HepG2 (cell line): ENCODE data around the gene UBXN6. TPM values are rescaled to one million over a fixed set of nuclear protein-coding genes. Genes with fewer than 3 reads are reported as not detected.

Experiments used
- ATAD3A ChIP-seq: sonication (generic); formaldehyde crosslinking; IDR thresholded peaks from 2 replicates; pipeline ENCODE4 v1.4.0; 2020; ENCODE audit warnings: missing genetic modification reagents
- BRCA1 ChIP-seq: sonication (generic); formaldehyde crosslinking; IDR thresholded peaks from 2 replicates; pipeline ENCODE4 v1.4.0; 2020; ENCODE audit warnings: missing genetic modification reagents
- FOXA3 ChIP-seq: IDR thresholded peaks from 2 replicates; pipeline ENCODE4 v1.6.1; 2016; ENCODE audit warnings: missing genetic modification reagents, missing compliant biosample characterization
- GABPB1 ChIP-seq: IDR thresholded peaks from 2 replicates; pipeline ENCODE4 v1.6.1; 2016; ENCODE audit warnings: mild to moderate bottlenecking, missing genetic modification reagents, moderate library complexity, missing compliant biosample characterization
- GFI1 ChIP-seq: sonication (generic); formaldehyde crosslinking; IDR thresholded peaks from 2 replicates; pipeline ENCODE4 v1.5.0; 2020; ENCODE audit warnings: missing genetic modification reagents, mild to moderate bottlenecking, borderline replicate concordance
- HDAC1 ChIP-seq: sonication (generic); formaldehyde crosslinking; IDR thresholded peaks from 2 replicates; pipeline ENCODE4 v1.5.1; 2020; ENCODE audit warnings: mild to moderate bottlenecking, missing genetic modification reagents
- IRF2 ChIP-seq: IDR thresholded peaks from 2 replicates; pipeline ENCODE4 v1.6.1; 2018; ENCODE audit warnings: missing genetic modification reagents, missing compliant biosample characterization
- NFRKB ChIP-seq: fragments of 450-650 bp; IDR thresholded peaks from 2 replicates; pipeline ENCODE4 v1.6.1; 2017
- PAF1 ChIP-seq: IDR thresholded peaks from 2 replicates; pipeline ENCODE4 v1.6.1; 2016; ENCODE audit warnings: missing genetic modification reagents, missing compliant biosample characterization
- SOX13 ChIP-seq, 3 experiments: fragments of 450-650 bp in 1 of 3; sonication (generic) in 1 of 3; formaldehyde crosslinking in 1 of 3; IDR thresholded peaks in 2 of 3; conservative IDR thresholded peaks in 1 of 3; 2 replicates each; pipeline versions ENCODE4 v1.5.0 to v1.6.1; 2016 to 2020; ENCODE audit warnings: antibody characterized with exemption in 1 of 3, mild to moderate bottlenecking in 1 of 3, missing compliant biosample characterization in 1 of 3, missing genetic modification reagents in 1 of 3, moderate library complexity in 1 of 3
- SPEN ChIP-seq: sonication (generic); formaldehyde crosslinking; IDR thresholded peaks from 2 replicates; pipeline ENCODE4 v1.5.1; 2020; ENCODE audit warnings: low read depth, mild to moderate bottlenecking, missing genetic modification reagents
- TAF1 ChIP-seq: sonication (generic); formaldehyde crosslinking; IDR thresholded peaks from 2 replicates; pipeline ENCODE4 v1.4.0; 2020; ENCODE audit warnings: missing genetic modification reagents
- WIZ ChIP-seq: sonication (generic); formaldehyde crosslinking; IDR thresholded peaks from 2 replicates; pipeline ENCODE4 v1.5.1; 2020; ENCODE audit warnings: mild to moderate bottlenecking, missing genetic modification reagents
- ZFP82 ChIP-seq: sonication (generic); formaldehyde crosslinking; IDR thresholded peaks from 2 replicates; pipeline ENCODE4 v1.5.1; 2020; ENCODE audit warnings: mild to moderate bottlenecking, missing genetic modification reagents, borderline replicate concordance
- ZMYM3 ChIP-seq: sonication (generic); formaldehyde crosslinking; IDR thresholded peaks from 2 replicates; pipeline ENCODE4 v1.5.1; 2020; ENCODE audit warnings: mild to moderate bottlenecking, missing genetic modification reagents
- ZNF17 ChIP-seq: sonication (generic); formaldehyde crosslinking; IDR thresholded peaks from 2 replicates; pipeline ENCODE4 v1.5.0; 2020; ENCODE audit warnings: mild to moderate bottlenecking, missing genetic modification reagents
- ZNF431 ChIP-seq: sonication (generic); formaldehyde crosslinking; IDR thresholded peaks from 2 replicates; pipeline ENCODE4 v1.9.0; 2022; ENCODE audit warnings: missing genetic modification reagents, low read depth, mild to moderate bottlenecking, borderline replicate concordance
- ZNF792 ChIP-seq: IDR thresholded peaks from 2 replicates; pipeline ENCODE4 v1.6.1; 2016
- polyA plus RNA-seq, 8 experiments: library from polyadenylated mRNA; depleted of rRNA in 3 of 8; stranded (reverse) in 7 of 8; unstranded in 1 of 8; fragments of >200 nt; fragmentation: Illumina TruSeq in 4 of 8; extraction: Trizol in 4 of 8; gene quantifications; 2 replicates each; pipeline versions ENCODE4 v1.2.1 to v1.2.3, GENCODE V29; 2011 to 2016; ENCODE audit warnings: low read depth in 4 of 8, missing spikeins in 1 of 8, mixed read lengths in 1 of 8; ENCODE audit not compliant: insufficient read depth in 1 of 8
- total RNA-seq, 5 experiments: library from RNA; depleted of rRNA; stranded (reverse); fragments of >200 nt; fragmentation: Illumina TruSeq; extraction: Trizol; gene quantifications; 2 replicates each; pipeline ENCODE4 v1.2.3, GENCODE V29; 2016; ENCODE audit warnings: low read depth in 1 of 5
- TF ChIP-seq, protein P1 (sequence below): sonication (generic); formaldehyde crosslinking; IDR thresholded peaks from 2 replicates; pipeline ENCODE4 v1.4.0; 2020; ENCODE audit warnings: missing genetic modification reagents, borderline replicate concordance
- TF ChIP-seq, protein P2 (sequence below): sonication (generic); formaldehyde crosslinking; IDR thresholded peaks from 2 replicates; pipeline ENCODE4 v1.5.0; 2020; ENCODE audit warnings: mild to moderate bottlenecking, missing genetic modification reagents
- TF ChIP-seq, protein P3 (sequence below): sonication (generic); formaldehyde crosslinking; IDR thresholded peaks from 2 replicates; pipeline ENCODE4 v1.5.1; 2020; ENCODE audit warnings: mild to moderate bottlenecking, missing genetic modification reagents, moderate library complexity

Gene UBXN6
- total and polyA plus RNA-seq, 2 of the 13 experiments (the other 11 are each of a cell fraction or from before 2014, with no cell fraction given): 34.9 to 35.5 TPM

DNA sequence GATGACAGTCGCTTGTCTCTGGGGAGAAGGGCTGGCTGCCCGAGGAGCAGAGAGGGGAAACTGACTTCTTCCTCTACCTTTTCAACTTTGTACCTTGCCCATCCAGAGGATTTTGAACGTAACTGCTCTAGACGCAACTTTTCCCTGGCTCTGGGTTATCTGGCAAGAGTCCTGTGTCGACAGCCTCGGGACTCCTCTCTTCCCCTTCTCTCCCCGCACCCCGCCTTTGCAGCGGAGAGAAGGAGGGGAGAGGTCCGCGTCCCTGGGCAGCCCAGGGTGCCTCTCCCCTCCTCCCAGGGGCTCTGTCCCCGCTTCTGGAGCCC is 57.8 kb downstream of the UBXN6 start (continued):
- TF ChIP-seq, protein P1, sequence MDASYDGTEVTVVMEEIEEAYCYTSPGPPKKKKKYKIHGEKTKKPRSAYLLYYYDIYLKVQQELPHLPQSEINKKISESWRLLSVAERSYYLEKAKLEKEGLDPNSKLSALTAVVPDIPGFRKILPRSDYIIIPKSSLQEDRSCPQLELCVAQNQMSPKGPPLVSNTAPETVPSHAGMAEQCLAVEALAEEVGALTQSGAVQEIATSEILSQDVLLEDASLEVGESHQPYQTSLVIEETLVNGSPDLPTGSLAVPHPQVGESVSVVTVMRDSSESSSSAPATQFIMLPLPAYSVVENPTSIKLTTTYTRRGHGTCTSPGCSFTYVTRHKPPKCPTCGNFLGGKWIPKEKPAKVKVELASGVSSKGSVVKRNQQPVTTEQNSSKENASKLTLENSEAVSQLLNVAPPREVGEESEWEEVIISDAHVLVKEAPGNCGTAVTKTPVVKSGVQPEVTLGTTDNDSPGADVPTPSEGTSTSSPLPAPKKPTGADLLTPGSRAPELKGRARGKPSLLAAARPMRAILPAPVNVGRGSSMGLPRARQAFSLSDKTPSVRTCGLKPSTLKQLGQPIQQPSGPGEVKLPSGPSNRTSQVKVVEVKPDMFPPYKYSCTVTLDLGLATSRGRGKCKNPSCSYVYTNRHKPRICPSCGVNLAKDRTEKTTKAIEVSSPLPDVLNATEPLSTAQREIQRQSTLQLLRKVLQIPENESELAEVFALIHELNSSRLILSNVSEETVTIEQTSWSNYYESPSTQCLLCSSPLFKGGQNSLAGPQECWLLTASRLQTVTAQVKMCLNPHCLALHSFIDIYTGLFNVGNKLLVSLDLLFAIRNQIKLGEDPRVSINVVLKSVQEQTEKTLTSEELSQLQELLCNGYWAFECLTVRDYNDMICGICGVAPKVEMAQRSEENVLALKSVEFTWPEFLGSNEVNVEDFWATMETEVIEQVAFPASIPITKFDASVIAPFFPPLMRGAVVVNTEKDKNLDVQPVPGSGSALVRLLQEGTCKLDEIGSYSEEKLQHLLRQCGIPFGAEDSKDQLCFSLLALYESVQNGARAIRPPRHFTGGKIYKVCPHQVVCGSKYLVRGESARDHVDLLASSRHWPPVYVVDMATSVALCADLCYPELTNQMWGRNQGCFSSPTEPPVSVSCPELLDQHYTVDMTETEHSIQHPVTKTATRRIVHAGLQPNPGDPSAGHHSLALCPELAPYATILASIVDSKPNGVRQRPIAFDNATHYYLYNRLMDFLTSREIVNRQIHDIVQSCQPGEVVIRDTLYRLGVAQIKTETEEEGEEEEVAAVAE (CRISPR knock-in tag): no peak
- TF ChIP-seq ZMYM3 (no peak), IRF2 (CRISPR knock-in tag) (no peak), TAF1 (CRISPR knock-in tag) (peak; percentile 15; the same call in 1 of the 2 replicates), GFI1 (CRISPR knock-in tag) (0 out of 2 replicates have a peak, but pooled peaks have one; percentile 6), PAF1 (CRISPR knock-in tag) (no peak), NFRKB (no peak), ZFP82 (CRISPR knock-in tag) (peak; percentile 48; the same call in 1 of the 2 replicates), ZNF431 (CRISPR knock-in tag) (no peak), WIZ (CRISPR knock-in tag) (no peak), GABPB1 (CRISPR knock-in tag) (no peak), HDAC1 (CRISPR knock-in tag) (peak; percentile 37; the same call in 1 of the 2 replicates), SPEN (CRISPR knock-in tag) (0 out of 2 replicates have a peak, but pooled peaks have one; percentile 4), BRCA1 (CRISPR knock-in tag) (no peak), ZNF17 (CRISPR knock-in tag) (no peak), ATAD3A (CRISPR knock-in tag) (no peak), ZNF792 (no peak), SOX13 (IDR thresholded peaks at IDR 0.05) (no peak), SOX13 (CRISPR knock-in tag; conservative IDR thresholded peaks at IDR 0.05 in 1 of 2, IDR thresholded peaks at IDR 0.05 in 1 of 2) (no peak), FOXA3 (CRISPR knock-in tag) (no peak)
- TF ChIP-seq, protein P2, sequence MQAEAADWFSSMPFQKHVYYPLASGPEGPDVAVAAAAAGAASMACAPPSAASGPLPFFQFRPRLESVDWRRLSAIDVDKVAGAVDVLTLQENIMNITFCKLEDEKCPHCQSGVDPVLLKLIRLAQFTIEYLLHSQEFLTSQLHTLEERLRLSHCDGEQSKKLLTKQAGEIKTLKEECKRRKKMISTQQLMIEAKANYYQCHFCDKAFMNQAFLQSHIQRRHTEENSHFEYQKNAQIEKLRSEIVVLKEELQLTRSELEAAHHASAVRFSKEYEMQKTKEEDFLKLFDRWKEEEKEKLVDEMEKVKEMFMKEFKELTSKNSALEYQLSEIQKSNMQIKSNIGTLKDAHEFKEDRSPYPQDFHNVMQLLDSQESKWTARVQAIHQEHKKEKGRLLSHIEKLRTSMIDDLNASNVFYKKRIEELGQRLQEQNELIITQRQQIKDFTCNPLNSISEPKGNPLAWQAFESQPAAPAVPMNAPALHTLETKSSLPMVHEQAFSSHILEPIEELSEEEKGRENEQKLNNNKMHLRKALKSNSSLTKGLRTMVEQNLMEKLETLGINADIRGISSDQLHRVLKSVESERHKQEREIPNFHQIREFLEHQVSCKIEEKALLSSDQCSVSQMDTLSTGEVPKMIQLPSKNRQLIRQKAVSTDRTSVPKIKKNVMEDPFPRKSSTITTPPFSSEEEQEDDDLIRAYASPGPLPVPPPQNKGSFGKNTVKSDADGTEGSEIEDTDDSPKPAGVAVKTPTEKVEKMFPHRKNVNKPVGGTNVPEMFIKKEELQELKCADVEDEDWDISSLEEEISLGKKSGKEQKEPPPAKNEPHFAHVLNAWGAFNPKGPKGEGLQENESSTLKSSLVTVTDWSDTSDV (CRISPR knock-in tag): no peak
- TF ChIP-seq, protein P3, sequence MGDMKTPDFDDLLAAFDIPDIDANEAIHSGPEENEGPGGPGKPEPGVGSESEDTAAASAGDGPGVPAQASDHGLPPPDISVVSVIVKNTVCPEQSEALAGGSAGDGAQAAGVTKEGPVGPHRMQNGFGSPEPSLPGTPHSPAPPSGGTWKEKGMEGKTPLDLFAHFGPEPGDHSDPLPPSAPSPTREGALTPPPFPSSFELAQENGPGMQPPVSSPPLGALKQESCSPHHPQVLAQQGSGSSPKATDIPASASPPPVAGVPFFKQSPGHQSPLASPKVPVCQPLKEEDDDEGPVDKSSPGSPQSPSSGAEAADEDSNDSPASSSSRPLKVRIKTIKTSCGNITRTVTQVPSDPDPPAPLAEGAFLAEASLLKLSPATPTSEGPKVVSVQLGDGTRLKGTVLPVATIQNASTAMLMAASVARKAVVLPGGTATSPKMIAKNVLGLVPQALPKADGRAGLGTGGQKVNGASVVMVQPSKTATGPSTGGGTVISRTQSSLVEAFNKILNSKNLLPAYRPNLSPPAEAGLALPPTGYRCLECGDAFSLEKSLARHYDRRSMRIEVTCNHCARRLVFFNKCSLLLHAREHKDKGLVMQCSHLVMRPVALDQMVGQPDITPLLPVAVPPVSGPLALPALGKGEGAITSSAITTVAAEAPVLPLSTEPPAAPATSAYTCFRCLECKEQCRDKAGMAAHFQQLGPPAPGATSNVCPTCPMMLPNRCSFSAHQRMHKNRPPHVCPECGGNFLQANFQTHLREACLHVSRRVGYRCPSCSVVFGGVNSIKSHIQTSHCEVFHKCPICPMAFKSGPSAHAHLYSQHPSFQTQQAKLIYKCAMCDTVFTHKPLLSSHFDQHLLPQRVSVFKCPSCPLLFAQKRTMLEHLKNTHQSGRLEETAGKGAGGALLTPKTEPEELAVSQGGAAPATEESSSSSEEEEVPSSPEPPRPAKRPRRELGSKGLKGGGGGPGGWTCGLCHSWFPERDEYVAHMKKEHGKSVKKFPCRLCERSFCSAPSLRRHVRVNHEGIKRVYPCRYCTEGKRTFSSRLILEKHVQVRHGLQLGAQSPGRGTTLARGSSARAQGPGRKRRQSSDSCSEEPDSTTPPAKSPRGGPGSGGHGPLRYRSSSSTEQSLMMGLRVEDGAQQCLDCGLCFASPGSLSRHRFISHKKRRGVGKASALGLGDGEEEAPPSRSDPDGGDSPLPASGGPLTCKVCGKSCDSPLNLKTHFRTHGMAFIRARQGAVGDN: no peak
